B cell (primary cell): ENCODE data around the gene ASPHD1. TPM values are rescaled to one million over a fixed set of nuclear protein-coding genes. Genes with fewer than 3 reads are reported as not detected.

Source experiments
- ATAC-seq: fragments of 200-7000 bp; cut with Tn5 transposase; one replicate; pipeline ENCODE4 v1.10.0; 2021; ENCODE audit warnings: low read depth, mild to moderate bottlenecking, moderate number of reproducible peaks, moderate library complexity
- CTCF ChIA-PET: fragments of 350-600 bp; sonication (Branson Sonifier 250); formaldehyde crosslinking; loops from one replicate; lab custom pipeline; 2021; ENCODE audit warnings: antibody characterized with exemption, inconsistent platforms; lab: Charles Lee
- POLR2A ChIA-PET: fragments of 350-600 bp; sonication (Branson Sonifier 250); formaldehyde crosslinking; loops from one replicate; lab custom pipeline; 2021; ENCODE audit warnings: antibody characterized with exemption; lab: Charles Lee
- DNase-seq: peaks from one replicate; pipeline ENCODE4 v3.0.0; 2013
- H2AFZ ChIP-seq: 2 replicates; pipeline ENCODE4 v1.6.1; 2012; ENCODE audit warnings: mild to moderate bottlenecking, low read depth, low read length; ENCODE audit not compliant: insufficient read depth, poor library complexity, severe bottlenecking
- H3K27ac ChIP-seq, 2 donors: 1 replicate in 1 of 2; 2 replicates in 1 of 2; pipeline ENCODE4 v1.5.1; 2012 to 2013; ENCODE audit warnings: low read length in 2 of 2, mild to moderate bottlenecking in 2 of 2, moderate library complexity in 1 of 2
- H3K27me3 ChIP-seq, 4 experiments: fragments of 200-600 bp in 1 of 4; sonication (generic) in 1 of 4; replicated peaks in 1 of 4; 1 replicate in 2 of 4; 2 replicates in 2 of 4; pipeline versions ENCODE4 v1.6.1 to v1.7.0; 2013 to 2016; ENCODE audit warnings: low read length in 3 of 4, mild to moderate bottlenecking in 2 of 4, mixed read lengths in 1 of 4, moderate library complexity in 1 of 4; ENCODE audit not compliant: insufficient read depth in 4 of 4, control insufficient read depth in 3 of 4; ENCODE audit errors: control extremely low read depth in 1 of 4
- H3K36me3 ChIP-seq, 2 experiments: replicated peaks in 1 of 2; 1 replicate in 1 of 2; 2 replicates in 1 of 2; pipeline versions ENCODE4 v1.6.1 to v1.7.1; 2013; ENCODE audit warnings: low read length in 1 of 2; ENCODE audit not compliant: insufficient read depth in 2 of 2, control insufficient read depth in 1 of 2; ENCODE audit errors: control extremely low read depth in 1 of 2, extremely low read depth in 1 of 2
- H3K4me1 ChIP-seq, 2 donors: fragments of 200-600 bp in 1 of 2; sonication (generic) in 1 of 2; 1 replicate in 1 of 2; 2 replicates in 1 of 2; pipeline versions ENCODE4 v1.5.1 to v1.6.1; 2013 to 2017; ENCODE audit warnings: low read length in 2 of 2; ENCODE audit not compliant: control insufficient read depth in 2 of 2, insufficient read depth in 2 of 2
- H3K4me2 ChIP-seq: replicated peaks from 2 replicates; pipeline ENCODE3; 2012; ENCODE audit warnings: mild to moderate bottlenecking, low read depth, low read length; ENCODE audit not compliant: poor library complexity, severe bottlenecking
- H3K4me3 ChIP-seq, 5 experiments: fragments of 200-600 bp in 1 of 5; sonication (generic) in 1 of 5; 1 replicate in 3 of 5; 2 replicates in 2 of 5; pipeline versions ENCODE4 v1.5.1 to v1.7.0; 2011 to 2016; ENCODE audit warnings: low read length in 4 of 5, mild to moderate bottlenecking in 4 of 5, low read depth in 2 of 5, control low read depth in 1 of 5, moderate library complexity in 1 of 5; ENCODE audit not compliant: insufficient read depth in 1 of 5; ENCODE audit errors: control extremely low read depth in 1 of 5, extremely low read depth in 1 of 5
- H3K79me2 ChIP-seq: fragments of 200-600 bp; sonication (generic); one replicate; pipeline ENCODE4 v1.6.0; 2016; ENCODE audit warnings: low read length; ENCODE audit not compliant: control insufficient read depth, insufficient read depth
- H3K9ac ChIP-seq: fragments of 200-600 bp; sonication (generic); 2 replicates; pipeline ENCODE4 v1.6.1; 2017; ENCODE audit warnings: mild to moderate bottlenecking, low read length, moderate library complexity
- H3K9me3 ChIP-seq, 3 donors: one replicate each; pipeline versions ENCODE4 v1.6.1 to v1.7.1; 2013; ENCODE audit warnings: low read length in 2 of 3; ENCODE audit not compliant: control insufficient read depth in 2 of 3, insufficient read depth in 1 of 3; ENCODE audit errors: control extremely low read depth in 1 of 3
- H4K20me1 ChIP-seq: 2 replicates; pipeline ENCODE4 v1.6.0; 2012; ENCODE audit warnings: mild to moderate bottlenecking, low read length; ENCODE audit not compliant: insufficient read depth, control insufficient read depth, poor library complexity, severe bottlenecking
- H3K27ac Mint-ChIP-seq: one replicate; pipeline ENCODE4 v1.8.0; 2021; ENCODE audit warnings: mixed read lengths
- H3K27me3 Mint-ChIP-seq: one replicate; pipeline ENCODE4 v1.8.0; 2021; ENCODE audit warnings: mixed read lengths
- H3K4me1 Mint-ChIP-seq: one replicate; pipeline ENCODE4 v1.8.0; 2021; ENCODE audit warnings: mixed read lengths
- H3K4me3 Mint-ChIP-seq: one replicate; pipeline ENCODE4 v1.8.0; 2021; ENCODE audit warnings: mixed read lengths
- H3K9me3 Mint-ChIP-seq: one replicate; pipeline ENCODE4 v1.8.0; 2022; ENCODE audit warnings: mixed read lengths; ENCODE audit not compliant: insufficient read depth
- EZH2 ChIP-seq: IDR thresholded peaks from 2 replicates; pipeline ENCODE4 v1.6.1; 2012; ENCODE audit warnings: borderline replicate concordance, low read depth, mild to moderate bottlenecking, moderate library complexity, low read length; ENCODE audit not compliant: insufficient read depth, poor library complexity, severe bottlenecking
- WGBS: methylation state at CpG from one replicate; pipeline ENCODE4 v1.1.5; 2013; ENCODE audit warnings: missing lambda C conversion rate; ENCODE audit not compliant: insufficient coverage; 5-methylcytosine and 5-hydroxymethylcytosine counted together
- intact Hi-C: fragments of 100-400 bp; cut with micrococcal nuclease; formaldehyde crosslinking; loops from one replicate; pipeline ENCODE4 v1.10.0; 2022
- polyA plus RNA-seq: library from polyadenylated mRNA; depleted of rRNA; stranded (reverse); fragments of >200 nt; gene quantifications from 2 replicates; pipeline ENCODE4 v1.2.3, GENCODE V29; 2012
- total RNA-seq, 2 donors: library from RNA; stranded (reverse); fragments of 120-200 nt in 1 of 2; gene quantifications; 1 replicate in 1 of 2; 2 replicates in 1 of 2; pipeline versions ENCODE4 v1.2.3 to v1.2.4, GENCODE V29; 2013 to 2022
- TF ChIP-seq, protein P1 (sequence below): fragments of 200-600 bp; IDR thresholded peaks from one replicate; pipeline ENCODE4 v1.8.0; 2022; ENCODE audit warnings: antibody characterized with exemption, mild to moderate bottlenecking

The ASPHD1 gene
- total and polyA plus RNA-seq, 2 donors (not counting 1 experiment from before 2014, with no cell fraction given), result not detected

GRCh38 chr16:29896841-29897240 lies 3.4 kb upstream of the ASPHD1 start:
- Histone ChIP-seq H3K36me3 (no peaks in the 10 kb centered on the region), H3K4me1 (peaks cover 15 to 22% of the 10 kb centered on the region in 2 donors), H3K9me3 (peaks cover 0 to 22% (median 0%) of the 10 kb centered on the region in 3 donors), H3K27me3 (peaks cover 0 to 48% (median 25%) of the 10 kb centered on the region in 4 experiments), H3K9ac (no peak overlapping the region), H4K20me1 (no peaks in the 10 kb centered on the region), H2AFZ (no peak overlapping the region), H3K79me2 (no peaks in the 10 kb centered on the region), H3K27ac (no peak overlapping the region), H3K4me3 (no peak overlapping the region), H3K4me2 (no peak overlapping the region)
- WGBS, result 62% methylated on average over 9 of the region's 15 CpGs
- ChIA-PET POLR2A (no interaction called here), CTCF (interaction anchor here (0.6 kb wide), 1 partner anchor 93 kb away, joined by 3 read pairs; no protein-coding TSS in a partner anchor)
- DNase-seq (no peak), ATAC-seq (no peak)
- Mint-ChIP-seq H3K9me3 (no peaks in the 10 kb centered on the region), H3K4me3 (no peak overlapping the region), H3K27ac (no peak overlapping the region), H3K4me1 (peaks cover 3% of the 10 kb centered on the region), H3K27me3 (peaks cover 35% of the 10 kb centered on the region)
- intact Hi-C loops, result no loop called here
- no peak for TF ChIP-seq EZH2
- TF ChIP-seq, protein P1, sequence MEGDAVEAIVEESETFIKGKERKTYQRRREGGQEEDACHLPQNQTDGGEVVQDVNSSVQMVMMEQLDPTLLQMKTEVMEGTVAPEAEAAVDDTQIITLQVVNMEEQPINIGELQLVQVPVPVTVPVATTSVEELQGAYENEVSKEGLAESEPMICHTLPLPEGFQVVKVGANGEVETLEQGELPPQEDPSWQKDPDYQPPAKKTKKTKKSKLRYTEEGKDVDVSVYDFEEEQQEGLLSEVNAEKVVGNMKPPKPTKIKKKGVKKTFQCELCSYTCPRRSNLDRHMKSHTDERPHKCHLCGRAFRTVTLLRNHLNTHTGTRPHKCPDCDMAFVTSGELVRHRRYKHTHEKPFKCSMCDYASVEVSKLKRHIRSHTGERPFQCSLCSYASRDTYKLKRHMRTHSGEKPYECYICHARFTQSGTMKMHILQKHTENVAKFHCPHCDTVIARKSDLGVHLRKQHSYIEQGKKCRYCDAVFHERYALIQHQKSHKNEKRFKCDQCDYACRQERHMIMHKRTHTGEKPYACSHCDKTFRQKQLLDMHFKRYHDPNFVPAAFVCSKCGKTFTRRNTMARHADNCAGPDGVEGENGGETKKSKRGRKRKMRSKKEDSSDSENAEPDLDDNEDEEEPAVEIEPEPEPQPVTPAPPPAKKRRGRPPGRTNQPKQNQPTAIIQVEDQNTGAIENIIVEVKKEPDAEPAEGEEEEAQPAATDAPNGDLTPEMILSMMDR, result no peak

GRCh38 chr16:29897333-29897732 lies 3.0 kb upstream of the ASPHD1 start:
- Histone ChIP-seq H3K4me2 (no peak overlapping the region), H3K79me2 (no peaks in the 10 kb centered on the region), H2AFZ (no peak overlapping the region), H3K4me3 (no peak overlapping the region), H3K9ac (no peak overlapping the region), H3K4me1 (peaks cover 15 to 22% of the 10 kb centered on the region in 2 donors), H3K27ac (no peak overlapping the region), H3K36me3 (no peaks in the 10 kb centered on the region), H4K20me1 (no peaks in the 10 kb centered on the region), H3K9me3 (peaks cover 0 to 22% (median 0%) of the 10 kb centered on the region in 3 donors), H3K27me3 (peaks cover 0 to 48% (median 25%) of the 10 kb centered on the region in 4 experiments)
- WGBS, result 72% methylated on average over 4 of the region's 4 CpGs
- Mint-ChIP-seq H3K9me3 (no peaks in the 10 kb centered on the region), H3K4me1 (peaks cover 3% of the 10 kb centered on the region), H3K27me3 (peaks cover 37% of the 10 kb centered on the region), H3K27ac (no peak overlapping the region), H3K4me3 (no peak overlapping the region)
- intact Hi-C loops, result no loop called here
- CTCF ChIA-PET, result no interaction called here
- TF ChIP-seq EZH2, result no peak
- TF ChIP-seq, protein P1, result no peak
- ATAC-seq, result no peak
- no peak for DNase-seq
- POLR2A ChIA-PET, result no interaction called here
